Hepatocyte (in vitro differentiated cells): ENCODE data around the gene CHSY1. TPM values are rescaled to one million over a fixed set of nuclear protein-coding genes. Genes with fewer than 3 reads are reported as not detected.

Experiments
- DNase-seq: peaks from one replicate; pipeline ENCODE4 v3.0.0-alpha.2; 2016; ENCODE audit warnings: low spot score
- H2AFZ ChIP-seq: fragments of 200-600 bp; sonication (generic); 2 replicates; pipeline ENCODE4 v1.6.0; 2016; ENCODE audit warnings: antibody characterized with exemption, mild to moderate bottlenecking
- H3K27ac ChIP-seq: fragments of 200-600 bp; sonication (generic); 2 replicates; pipeline ENCODE4 v1.5.1; 2016; ENCODE audit warnings: mild to moderate bottlenecking
- H3K27me3 ChIP-seq: fragments of 200-600 bp; sonication (generic); 2 replicates; pipeline ENCODE4 v1.6.1; 2016
- H3K36me3 ChIP-seq: fragments of 200-600 bp; sonication (generic); replicated peaks from 2 replicates; pipeline ENCODE4 v1.5.1; 2016; ENCODE audit warnings: low read depth; ENCODE audit not compliant: insufficient read depth
- H3K4me1 ChIP-seq: fragments of 200-600 bp; sonication (generic); 2 replicates; pipeline ENCODE4 v1.5.1; 2016; ENCODE audit warnings: mild to moderate bottlenecking, moderate library complexity; ENCODE audit not compliant: insufficient read depth
- H3K4me2 ChIP-seq: fragments of 200-600 bp; sonication (generic); 2 replicates; pipeline ENCODE4 v1.6.0; 2016
- H3K4me3 ChIP-seq: fragments of 200-600 bp; sonication (generic); 2 replicates; pipeline ENCODE4 v1.5.1; 2016; ENCODE audit warnings: mild to moderate bottlenecking
- H3K79me2 ChIP-seq: fragments of 200-600 bp; sonication (generic); 2 replicates; pipeline ENCODE4 v1.6.0; 2017; ENCODE audit warnings: mild to moderate bottlenecking
- H3K9me2 ChIP-seq: fragments of 200-600 bp; sonication (generic); replicated peaks from 2 replicates; pipeline ENCODE4 v1.6.0; 2017; ENCODE audit warnings: mild to moderate bottlenecking; ENCODE audit not compliant: insufficient read depth
- H3K9me3 ChIP-seq: fragments of 200-600 bp; sonication (generic); 2 replicates; pipeline ENCODE4 v1.5.1; 2016; ENCODE audit warnings: low read depth, mild to moderate bottlenecking
- H4K20me1 ChIP-seq: fragments of 200-600 bp; sonication (generic); 2 replicates; pipeline ENCODE4 v1.6.0; 2016; ENCODE audit warnings: mild to moderate bottlenecking; ENCODE audit not compliant: insufficient read depth, poor library complexity, severe bottlenecking
- EZH2 ChIP-seq: fragments of 200-600 bp; sonication (generic); IDR thresholded peaks from 2 replicates; pipeline ENCODE4 v1.6.1; 2016; ENCODE audit warnings: antibody characterized with exemption, mild to moderate bottlenecking, borderline replicate concordance
- EZH2phosphoT487 ChIP-seq: fragments of 200-600 bp; sonication (generic); IDR thresholded peaks from one replicate; pipeline ENCODE4 v1.6.1; 2018; ENCODE audit warnings: antibody characterized with exemption, mild to moderate bottlenecking, low read depth, moderate library complexity; ENCODE audit not compliant: unreplicated experiment, severe bottlenecking
- WGBS: methylation state at CpG from one replicate; pipeline ENCODE4 v1.1.6; 2016; ENCODE audit warnings: low lambda C conversion rate; ENCODE audit errors: missing lambda C conversion rate; 5-methylcytosine and 5-hydroxymethylcytosine counted together
- polyA plus RNA-seq: library from polyadenylated mRNA; unstranded; fragments of >200 nt; fragmentation: Nextera tagmentation; extraction: Ambion mirVana; gene quantifications from 2 replicates; pipeline ENCODE4 v1.2.1, GENCODE V29; 2016
- total RNA-seq: library from RNA; depleted of rRNA; stranded (reverse); fragments of >200 nt; gene quantifications from 2 replicates; pipeline ENCODE4 v1.2.3, GENCODE V29; 2014
- TF ChIP-seq, protein P1 (sequence below): fragments of 200-600 bp; sonication (generic); IDR thresholded peaks from 2 replicates; pipeline ENCODE4 v1.5.1; 2016; ENCODE audit warnings: antibody characterized with exemption, mild to moderate bottlenecking; ENCODE audit not compliant: poor library complexity

The CHSY1 gene
- total and polyA plus RNA-seq, 2 experiments from 2014 or later = 22.5 to 27.8 TPM

GRCh38 chr15:101286471-101287114, 34.7 kb upstream of the CHSY1 start:
- Histone ChIP-seq H3K4me2 (no peak overlapping the region), H3K27ac (no peak overlapping the region), H3K4me1 (no peaks in the 10 kb centered on the region), H3K4me3 (no peak overlapping the region), H3K79me2 (peaks cover 60% of the 10 kb centered on the region), H4K20me1 (peaks cover 5% of the 10 kb centered on the region), H2AFZ (no peak overlapping the region), H3K9me3 (no peaks in the 10 kb centered on the region), H3K36me3 (no peaks in the 10 kb centered on the region), H3K27me3 (no peaks in the 10 kb centered on the region), H3K9me2 (no peaks in the 10 kb centered on the region)
- 96% methylated on average over 9 of the region's 9 CpGs for WGBS
- TF ChIP-seq EZH2 = no peak
- TF ChIP-seq EZH2phosphoT487 = no peak
- TF ChIP-seq, protein P1, sequence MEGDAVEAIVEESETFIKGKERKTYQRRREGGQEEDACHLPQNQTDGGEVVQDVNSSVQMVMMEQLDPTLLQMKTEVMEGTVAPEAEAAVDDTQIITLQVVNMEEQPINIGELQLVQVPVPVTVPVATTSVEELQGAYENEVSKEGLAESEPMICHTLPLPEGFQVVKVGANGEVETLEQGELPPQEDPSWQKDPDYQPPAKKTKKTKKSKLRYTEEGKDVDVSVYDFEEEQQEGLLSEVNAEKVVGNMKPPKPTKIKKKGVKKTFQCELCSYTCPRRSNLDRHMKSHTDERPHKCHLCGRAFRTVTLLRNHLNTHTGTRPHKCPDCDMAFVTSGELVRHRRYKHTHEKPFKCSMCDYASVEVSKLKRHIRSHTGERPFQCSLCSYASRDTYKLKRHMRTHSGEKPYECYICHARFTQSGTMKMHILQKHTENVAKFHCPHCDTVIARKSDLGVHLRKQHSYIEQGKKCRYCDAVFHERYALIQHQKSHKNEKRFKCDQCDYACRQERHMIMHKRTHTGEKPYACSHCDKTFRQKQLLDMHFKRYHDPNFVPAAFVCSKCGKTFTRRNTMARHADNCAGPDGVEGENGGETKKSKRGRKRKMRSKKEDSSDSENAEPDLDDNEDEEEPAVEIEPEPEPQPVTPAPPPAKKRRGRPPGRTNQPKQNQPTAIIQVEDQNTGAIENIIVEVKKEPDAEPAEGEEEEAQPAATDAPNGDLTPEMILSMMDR = no peak
- no peak for DNase-seq

DNA sequence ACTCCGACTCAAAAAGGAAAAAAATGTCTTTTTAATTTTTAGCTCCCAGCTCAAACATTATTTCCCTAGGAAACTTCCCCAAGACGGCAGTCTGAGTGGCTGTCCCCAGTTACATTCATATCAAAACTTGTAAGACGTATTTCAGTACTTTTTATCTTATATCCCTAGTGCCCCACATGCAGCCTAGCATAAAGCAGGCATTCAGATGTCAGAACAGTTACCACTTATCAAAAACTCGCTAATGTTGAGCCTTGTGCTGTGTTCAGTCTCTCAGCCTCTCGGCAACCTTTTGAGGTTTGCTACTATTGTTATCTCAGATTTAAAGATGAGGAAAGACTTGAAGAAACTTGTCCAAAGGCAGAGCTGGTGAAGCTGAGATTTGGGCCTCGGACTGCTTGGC, 32.1 kb upstream of the CHSY1 start:
- H2AFZ ChIP-seq = no peak overlapping the region
- H4K20me1 ChIP-seq = no peaks in the 10 kb centered on the region
- no peak overlapping the region for H3K4me3 ChIP-seq
- H3K4me2 ChIP-seq = no peak overlapping the region
- no peaks in the 10 kb centered on the region for H3K36me3 ChIP-seq
- no peaks in the 10 kb centered on the region for H3K27me3 ChIP-seq
- H3K4me1 ChIP-seq = peaks cover 10% of the 10 kb centered on the region
- WGBS = 96% methylated on average over 6 of the region's 6 CpGs
- no peaks in the 10 kb centered on the region for H3K9me3 ChIP-seq
- H3K27ac ChIP-seq = no peak overlapping the region
- TF ChIP-seq, protein P1 = no peak
- no peak for TF ChIP-seq EZH2phosphoT487
- no peak for TF ChIP-seq EZH2
- no peak for DNase-seq
- H3K9me2 ChIP-seq = no peaks in the 10 kb centered on the region
- H3K79me2 ChIP-seq = peaks cover 34% of the 10 kb centered on the region

GRCh38 chr15:101280007-101280406, 28.2 kb upstream of the CHSY1 start:
- no peak overlapping the region for H3K4me2 ChIP-seq
- TF ChIP-seq EZH2 = no peak
- no peak for TF ChIP-seq EZH2phosphoT487
- TF ChIP-seq, protein P1 = no peak
- peak; percentile 65 for DNase-seq
- no peak overlapping the region for H2AFZ ChIP-seq
- H3K9me3 ChIP-seq = no peaks in the 10 kb centered on the region
- H3K4me1 ChIP-seq = peaks cover 22% of the 10 kb centered on the region
- H3K79me2 ChIP-seq = peaks cover 24% of the 10 kb centered on the region
- no peaks in the 10 kb centered on the region for H3K9me2 ChIP-seq
- 62% methylated on average over 2 of the region's 2 CpGs for WGBS
- H4K20me1 ChIP-seq = peaks cover 15% of the 10 kb centered on the region
- no peaks in the 10 kb centered on the region for H3K27me3 ChIP-seq
- H3K27ac ChIP-seq = peak overlapping the region; percentile 90
- H3K36me3 ChIP-seq = no peaks in the 10 kb centered on the region
- no peak overlapping the region for H3K4me3 ChIP-seq
